Omental fat pad (tissue), 4 donors: ENCODE measurements around the gene PUS10. TPM values are rescaled to one million over a fixed set of nuclear protein-coding genes. Genes with fewer than 3 reads are reported as not detected.
"Not testable (repeated sequence)": the region's sequence is repeated elsewhere in the genome, so short reads cannot be mapped to it uniquely, and the experiment has no call there.

Experiments used
- ATAC-seq: fragments of 150-250 bp; one replicate; pipeline ENCODE4 v1.9.1; 2016; ENCODE audit warnings: mild to moderate bottlenecking, moderate library complexity; ENCODE audit not compliant: low FRiP score
- DNase-seq: peaks from one replicate; pipeline ENCODE4 v3.0.0-alpha.2; 2019; ENCODE audit warnings: low spot score
- CTCF ChIP-seq, 3 donors: fragments of 450-650 bp; IDR thresholded peaks; one replicate each; pipeline ENCODE4 v1.5.1; 2016 to 2017; ENCODE audit warnings: antibody characterized with exemption in 3 of 3, mild to moderate bottlenecking in 3 of 3, moderate library complexity in 2 of 3
- total RNA-seq, 4 donors: library from RNA; depleted of rRNA; stranded (reverse); fragments of >200 nt; gene quantifications; one replicate each; pipeline ENCODE4 v1.1.0, GENCODE V29; 2016

Gene PUS10
- total RNA-seq, 4 donors from 2014 or later: 2.9 to 6.1 (median 4.7) TPM

- ATAC-seq: no peak
- DNase-seq: no peak
- no peak for TF ChIP-seq CTCF (IDR thresholded peaks at IDR 0.05)
Observed at GRCh38 chr2:60936757-60937156, 81.3 kb downstream of the PUS10 start.

GRCh38 chr2:60934165-60934722 is 83.8 kb downstream of the PUS10 start:
- ATAC-seq (no peak), DNase-seq (no peak)
- no peak for TF ChIP-seq CTCF (IDR thresholded peaks at IDR 0.05)

GRCh38 chr2:60932954-60933353 is 85.1 kb downstream of the PUS10 start:
- ATAC-seq (no peak), DNase-seq (no peak)
- no peak for TF ChIP-seq CTCF (IDR thresholded peaks at IDR 0.05)

- DNase-seq, ATAC-seq: not testable (repeated sequence)
Observed at GRCh38 chr2:60932061-60932460, 86.0 kb downstream of the PUS10 start.

- no peak for DNase-seq
- no peak for ATAC-seq
- no peak for TF ChIP-seq CTCF (IDR thresholded peaks at IDR 0.05)
Observed at GRCh38 chr2:60926741-60927552, 91.1 kb downstream of the PUS10 start.

- DNase-seq (no peak), ATAC-seq (no peak)
- no peak for TF ChIP-seq CTCF (IDR thresholded peaks at IDR 0.05)
Observed at GRCh38 chr2:60925994-60926740, 91.9 kb downstream of the PUS10 start.

- no peak for DNase-seq
- no peak for ATAC-seq
- TF ChIP-seq CTCF (IDR thresholded peaks at IDR 0.05): no peak
Observed at GRCh38 chr2:60907329-60907728, 110.7 kb downstream of the PUS10 start.
